HG03280 (cell line): ENCODE measurements around the gene HOXD10.

ENCODE experiments used
- ATAC-seq: cut with Tn5 transposase; IDR thresholded peaks from one replicate; pipeline ENCODE4 v1.9.1; 2021; ENCODE audit warnings: mild to moderate bottlenecking, moderate library complexity; ENCODE audit not compliant: unreplicated experiment

HOXD10 gene

DNA sequence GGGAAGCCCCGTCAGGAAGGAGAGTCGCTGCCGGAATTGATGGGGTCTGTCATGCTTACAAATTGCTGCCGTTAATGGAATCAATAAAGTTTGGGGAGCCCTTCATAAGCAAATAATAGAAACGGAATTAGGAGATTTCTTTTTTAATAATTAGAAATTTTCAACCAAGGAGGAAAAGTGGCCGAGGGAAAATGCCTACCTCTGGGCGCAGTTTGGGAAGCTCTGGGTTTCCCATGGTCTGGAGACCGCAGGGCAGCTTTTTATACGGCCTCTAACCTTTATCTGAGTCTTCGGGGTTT lies 34.1 kb upstream of the HOXD10 start:
- no peak for ATAC-seq

DNA sequence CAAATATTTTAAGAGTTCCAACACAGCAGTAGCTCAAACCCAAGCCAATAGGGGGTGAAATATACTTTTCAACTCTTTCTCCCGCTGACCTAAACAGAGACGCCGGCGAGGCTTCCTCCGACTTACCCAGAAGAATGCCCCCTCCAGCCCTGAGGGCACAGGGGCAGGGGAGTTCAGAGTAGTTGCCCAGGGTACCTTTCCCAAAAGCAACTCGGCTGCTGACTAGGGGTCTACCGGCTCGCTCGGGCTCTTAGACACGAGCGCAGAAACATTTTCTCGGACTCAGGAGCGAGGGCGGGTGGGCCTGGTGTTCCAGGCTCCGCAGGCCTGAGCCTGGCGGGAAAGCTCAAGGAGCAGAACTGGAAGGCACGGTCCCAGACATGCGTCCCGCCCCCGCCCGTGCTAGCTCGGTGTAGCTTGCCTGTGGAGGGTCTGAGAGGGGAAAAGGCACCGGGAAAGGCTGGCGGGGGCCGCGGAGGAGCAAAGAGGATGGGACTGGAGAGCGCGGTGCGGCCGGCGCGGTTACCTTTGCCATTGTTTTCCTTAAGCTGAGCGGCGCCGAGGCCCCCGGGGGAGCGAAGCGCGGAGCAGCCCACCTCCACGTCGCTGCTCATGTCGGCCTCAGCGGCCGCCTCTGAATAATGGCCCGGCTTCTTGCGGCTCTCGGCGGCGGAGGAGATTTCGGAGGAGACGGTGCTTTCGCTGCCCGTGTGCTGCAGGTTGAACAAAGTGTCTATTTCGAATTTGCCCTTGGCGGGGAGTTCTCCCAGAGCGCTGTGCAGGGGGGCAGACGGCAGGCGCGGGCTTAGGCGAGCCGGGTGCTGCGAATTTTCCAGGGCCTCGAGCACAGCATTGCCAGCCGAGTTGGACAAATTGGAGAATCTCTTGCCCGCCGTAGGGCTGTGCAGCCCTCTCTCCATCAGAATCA lies 33.5 kb upstream of the HOXD10 start:
- ATAC-seq, result no peak

DNA sequence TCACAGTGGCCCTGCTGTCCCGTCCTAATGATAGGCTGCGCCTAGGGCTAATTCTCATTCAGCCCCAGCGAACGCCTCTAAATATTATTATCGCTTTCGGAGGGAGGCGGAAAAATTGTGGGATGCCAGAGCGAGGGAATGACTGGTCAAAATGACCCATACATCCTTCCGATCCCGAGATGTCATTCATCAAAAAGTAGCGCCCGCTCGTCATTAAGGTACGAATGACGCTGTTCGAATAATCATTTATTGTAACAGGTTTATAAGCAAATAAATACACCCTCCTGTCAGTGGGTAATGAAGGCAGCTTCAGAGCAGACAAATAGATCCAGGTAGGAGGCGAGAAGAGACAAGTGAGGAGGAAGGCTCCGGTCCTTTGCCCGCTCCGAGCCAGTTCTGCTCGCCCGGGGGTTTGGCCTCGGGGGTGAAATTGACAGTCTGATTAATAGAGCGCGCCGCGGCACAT lies 32.7 kb upstream of the HOXD10 start, which contains the start of gene EVX2:
TSS of gene EVX2 (minus strand) at position 167 of the 466 bp plus-strand sequence. CDS start 186 bp downstream, outside the sequence.
- ATAC-seq, result no peak

DNA sequence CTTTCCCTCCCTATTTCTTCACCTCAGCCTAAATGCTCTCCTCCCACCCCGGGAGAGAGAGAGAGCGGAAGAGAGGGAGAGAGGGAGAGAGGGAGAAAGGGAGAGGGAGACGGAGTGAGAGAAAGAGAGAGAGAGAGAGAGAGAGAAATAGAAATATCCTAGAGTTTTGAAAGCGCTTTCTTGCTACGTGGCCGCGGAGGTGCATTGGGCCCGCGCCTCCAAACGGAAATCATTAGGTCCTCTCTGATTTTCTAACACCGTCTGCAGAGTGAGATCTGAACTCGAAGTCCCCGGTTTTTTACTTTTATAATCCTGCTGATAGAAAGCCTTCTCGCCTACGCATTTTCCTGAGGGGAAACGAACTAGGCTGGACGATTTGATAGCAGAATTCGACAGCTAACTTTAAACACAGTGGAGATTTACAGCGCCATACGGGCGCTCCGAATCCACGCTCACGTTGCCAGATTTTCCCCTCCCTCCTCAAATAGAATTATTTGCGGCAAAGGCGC lies 31.9 kb upstream of the HOXD10 start:
- no peak for ATAC-seq

DNA sequence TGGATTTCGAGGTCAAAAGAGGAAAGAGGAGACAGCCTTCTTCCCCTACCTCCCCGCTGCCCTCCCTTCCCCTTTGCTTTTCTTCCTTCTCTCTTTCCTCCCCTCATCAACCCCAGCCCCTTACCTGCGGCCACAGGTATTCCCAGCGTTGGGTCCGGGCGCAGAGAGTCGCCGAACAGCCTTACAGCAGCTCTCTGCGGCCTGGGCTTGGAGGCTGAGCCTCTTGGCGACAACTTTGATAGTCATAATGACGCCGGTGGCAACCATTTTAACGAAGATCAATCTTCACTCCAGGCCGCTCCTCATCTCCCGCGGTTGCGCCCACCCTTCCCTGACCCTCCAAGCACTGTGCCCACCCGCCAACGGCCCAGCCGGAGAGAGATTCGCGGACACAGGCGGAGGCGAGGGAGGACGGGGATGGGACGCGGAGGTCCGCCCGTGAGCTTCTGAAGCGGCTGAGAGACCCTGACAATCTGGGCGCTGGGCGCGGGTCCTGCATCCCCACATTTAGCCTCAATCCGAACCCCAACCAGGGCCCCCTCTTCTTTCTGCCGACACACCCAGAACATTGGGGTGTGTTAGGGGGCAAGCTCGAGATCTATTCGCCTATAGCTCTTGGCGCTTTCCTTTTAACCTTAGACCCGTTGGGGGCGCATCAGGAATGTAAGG lies 31.3 kb upstream of the HOXD10 start:
- no peak for ATAC-seq

DNA sequence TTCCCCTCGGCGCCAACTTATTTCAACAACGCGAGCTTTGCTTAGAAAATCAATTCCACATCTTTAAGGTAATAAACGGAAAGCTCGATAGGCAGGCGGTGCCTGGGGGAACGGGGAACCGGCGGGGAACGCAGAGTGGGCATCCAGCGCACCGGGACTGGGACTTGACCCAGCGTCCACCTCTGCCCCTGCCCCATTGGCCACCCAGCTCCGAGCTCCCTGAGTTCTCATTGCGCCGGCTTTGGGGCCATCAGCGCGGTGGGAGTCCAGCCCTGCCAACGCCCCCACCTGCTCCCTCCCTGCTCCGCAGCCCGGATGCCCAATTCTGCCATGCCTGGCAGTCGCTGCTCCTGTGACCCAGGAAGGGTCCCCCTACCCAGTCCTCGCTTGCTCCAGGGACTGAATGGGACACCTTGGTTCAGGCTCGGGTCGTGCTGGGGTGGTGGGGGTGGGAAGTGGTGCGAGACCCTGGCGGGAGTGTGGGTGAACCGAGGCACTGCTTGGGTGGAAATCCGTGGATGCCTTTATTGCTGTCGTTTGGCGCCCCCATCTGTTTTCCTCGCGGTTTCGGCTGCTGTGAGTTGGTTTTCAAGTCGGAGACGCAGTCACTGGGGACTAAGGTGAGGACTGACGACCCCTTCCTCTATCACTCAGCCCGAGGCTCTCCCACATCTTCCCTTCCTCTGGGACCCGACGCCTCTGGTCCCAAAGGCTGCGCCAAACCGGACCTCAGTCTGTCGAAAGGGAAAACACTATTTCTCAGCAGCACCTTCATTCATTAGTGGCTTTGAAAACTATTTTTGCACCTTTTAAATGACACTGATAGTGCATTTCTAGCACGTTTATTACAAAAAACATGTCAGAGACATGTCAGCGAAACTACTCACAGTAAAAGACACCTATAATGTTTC lies 30.5 kb upstream of the HOXD10 start:
- no peak for ATAC-seq

DNA sequence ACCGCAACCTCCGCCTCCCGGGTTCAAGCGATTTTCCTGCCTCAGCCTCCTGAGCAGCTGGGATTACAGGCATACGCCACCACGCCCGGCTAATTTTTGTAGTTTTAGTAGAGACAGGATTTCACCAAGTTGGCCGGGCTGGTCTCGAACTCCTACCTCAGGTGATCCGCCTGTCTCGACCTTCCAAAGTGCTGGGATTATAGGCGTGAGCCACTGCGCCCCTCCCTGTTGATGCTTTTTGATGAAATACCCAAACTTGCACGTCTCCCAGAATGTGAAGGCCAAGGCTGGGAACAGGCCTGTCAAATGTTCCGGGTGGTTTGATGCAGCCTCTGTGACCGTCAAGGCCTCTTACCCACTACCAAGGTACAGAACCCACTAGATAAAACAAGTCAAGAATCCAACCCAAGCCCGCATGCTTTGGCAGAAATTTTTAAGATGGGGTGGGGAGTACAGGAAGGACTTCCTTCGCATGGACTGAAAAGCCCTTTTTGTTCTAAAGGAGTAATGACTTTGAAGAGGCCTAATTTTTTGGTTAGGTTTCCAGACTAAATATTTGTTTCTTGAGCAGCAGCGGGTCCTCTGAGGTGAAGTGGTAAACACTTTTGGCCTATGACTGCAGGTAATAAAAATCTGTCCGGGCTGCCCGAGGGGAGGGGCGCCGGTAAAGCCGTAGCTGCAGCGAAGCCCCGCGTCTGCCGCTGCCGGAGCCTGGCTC lies 29.1 kb upstream of the HOXD10 start:
- ATAC-seq, result no peak

DNA sequence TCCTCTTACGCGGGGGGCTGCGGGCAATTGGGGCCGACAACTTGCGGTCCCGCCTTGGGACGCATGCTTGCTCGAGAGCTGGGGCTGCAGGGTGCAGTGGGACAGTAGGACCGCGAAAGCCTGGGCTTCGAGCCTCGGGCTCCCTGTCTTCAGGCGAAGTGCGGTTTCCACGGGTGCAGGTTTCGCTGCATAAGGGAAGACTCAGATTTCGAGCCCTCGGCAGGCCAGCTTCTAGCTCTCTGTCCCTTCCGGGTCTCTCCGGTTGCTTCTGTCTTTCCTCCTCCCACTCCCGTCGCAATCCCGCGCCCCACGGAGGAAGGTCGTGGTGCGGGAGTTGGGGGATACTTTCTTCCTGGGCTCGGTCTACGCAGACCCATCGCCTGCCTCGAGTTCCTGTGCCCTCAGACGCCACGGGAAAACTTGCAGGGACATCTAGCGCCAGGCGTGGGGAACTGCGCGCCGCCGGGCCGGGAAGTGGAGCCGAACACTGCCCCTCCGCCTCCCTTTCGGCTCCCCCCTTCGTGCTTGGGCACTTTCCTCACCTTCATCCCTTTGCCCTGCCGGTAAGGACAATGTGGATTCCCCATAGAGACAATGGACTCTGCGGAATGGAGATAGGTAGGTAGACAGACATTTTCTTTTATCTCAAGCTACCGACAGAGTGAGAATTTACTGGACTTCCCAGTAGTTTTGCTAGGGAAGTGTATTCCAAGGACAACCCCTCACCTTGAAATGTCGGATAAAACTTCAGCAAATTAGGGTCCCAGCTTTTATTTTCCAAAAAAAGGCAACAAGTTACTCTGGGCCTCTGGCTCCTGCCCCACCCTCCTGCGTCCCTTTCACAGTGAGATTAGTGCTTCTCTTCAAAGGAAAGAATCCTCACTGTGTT lies 28.3 kb upstream of the HOXD10 start:
- ATAC-seq, result no peak

DNA sequence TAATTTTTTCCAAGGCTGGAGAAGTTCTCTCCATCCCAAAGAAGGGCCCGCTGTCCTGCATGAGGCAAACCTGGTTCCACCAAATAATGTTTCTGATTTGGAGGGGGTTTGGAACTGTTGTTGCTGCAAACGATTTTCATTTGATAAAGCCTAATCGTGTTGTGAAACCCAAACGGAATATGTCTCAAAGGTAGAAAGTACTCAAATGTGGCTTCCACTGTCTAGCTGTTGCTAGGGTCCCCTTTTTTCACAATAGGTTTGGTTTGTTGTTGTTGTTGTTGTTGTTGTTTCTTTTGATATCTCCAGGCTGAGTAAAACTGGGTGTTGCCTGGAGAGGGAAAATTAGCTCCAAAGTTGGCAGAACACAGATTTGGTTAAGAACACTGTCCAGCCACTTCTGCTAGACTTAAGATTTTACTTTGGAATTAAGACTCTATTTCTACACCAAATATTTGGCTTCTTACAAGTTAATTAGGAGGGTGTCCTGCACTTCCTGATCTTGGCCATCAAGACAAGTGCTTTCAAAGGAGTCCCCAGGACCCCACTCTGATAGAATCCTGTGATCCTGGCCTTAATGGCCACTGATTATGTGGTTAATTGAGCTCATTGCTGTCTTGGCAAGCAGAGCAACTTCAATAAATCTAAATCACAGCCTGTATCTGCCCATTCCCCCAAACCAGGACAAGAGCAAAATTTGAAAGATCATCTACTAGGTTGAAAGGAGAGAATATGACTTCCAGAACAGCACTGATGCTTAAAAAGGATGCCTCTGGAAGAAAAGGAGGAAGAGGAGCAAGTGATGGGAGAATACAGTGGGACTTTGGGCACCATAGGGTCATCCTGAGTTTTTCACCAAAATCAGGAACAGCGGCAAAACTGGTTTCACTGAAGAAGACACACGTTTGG lies 27.4 kb upstream of the HOXD10 start:
- ATAC-seq, result no peak

DNA sequence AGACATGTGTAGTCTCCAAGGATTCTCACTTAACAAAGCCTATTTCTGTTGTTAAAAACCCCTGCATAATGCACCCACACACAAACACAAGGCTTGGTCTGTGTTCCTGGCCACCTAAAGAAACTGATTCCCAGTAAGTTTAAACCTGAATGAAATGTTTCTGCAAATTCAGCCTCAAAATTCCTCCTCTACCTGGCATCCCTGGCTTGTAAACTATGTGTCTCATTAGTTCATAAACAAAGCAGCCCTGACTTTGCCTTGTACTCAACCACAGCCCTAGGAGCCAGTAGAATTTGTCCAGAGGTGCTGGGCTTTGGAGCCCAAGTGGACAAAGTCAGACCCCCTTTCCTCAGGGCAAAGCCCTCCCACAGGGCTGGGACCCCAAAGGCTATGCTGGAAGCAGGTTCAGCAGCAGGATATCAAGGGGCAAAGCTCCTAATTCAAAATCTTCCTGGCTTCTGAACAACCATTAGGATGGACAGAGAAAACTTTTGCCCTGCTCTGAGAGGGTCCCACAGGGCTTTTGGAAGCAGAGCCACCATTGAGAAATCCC lies 26.7 kb upstream of the HOXD10 start:
- ATAC-seq, result no peak

DNA sequence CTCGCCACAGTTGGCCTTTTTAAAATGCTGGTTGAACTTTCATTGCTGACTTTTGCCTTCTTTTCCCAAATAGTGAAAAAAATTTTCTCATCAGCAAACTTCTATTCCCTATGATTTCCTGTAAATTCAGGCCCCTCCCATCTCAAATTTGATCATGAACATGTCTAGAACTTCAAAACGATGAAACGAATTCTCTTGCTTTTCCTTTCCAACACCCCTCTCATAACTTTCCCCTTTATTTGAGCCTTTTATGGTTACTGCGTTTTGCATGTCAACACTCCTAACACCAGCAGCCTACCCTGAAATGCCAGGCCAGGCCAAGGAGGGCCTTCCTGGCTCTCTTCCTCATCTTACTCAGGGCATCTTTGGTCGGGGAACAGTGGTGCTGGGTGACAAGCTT lies 25.7 kb upstream of the HOXD10 start:
- no peak for ATAC-seq

DNA sequence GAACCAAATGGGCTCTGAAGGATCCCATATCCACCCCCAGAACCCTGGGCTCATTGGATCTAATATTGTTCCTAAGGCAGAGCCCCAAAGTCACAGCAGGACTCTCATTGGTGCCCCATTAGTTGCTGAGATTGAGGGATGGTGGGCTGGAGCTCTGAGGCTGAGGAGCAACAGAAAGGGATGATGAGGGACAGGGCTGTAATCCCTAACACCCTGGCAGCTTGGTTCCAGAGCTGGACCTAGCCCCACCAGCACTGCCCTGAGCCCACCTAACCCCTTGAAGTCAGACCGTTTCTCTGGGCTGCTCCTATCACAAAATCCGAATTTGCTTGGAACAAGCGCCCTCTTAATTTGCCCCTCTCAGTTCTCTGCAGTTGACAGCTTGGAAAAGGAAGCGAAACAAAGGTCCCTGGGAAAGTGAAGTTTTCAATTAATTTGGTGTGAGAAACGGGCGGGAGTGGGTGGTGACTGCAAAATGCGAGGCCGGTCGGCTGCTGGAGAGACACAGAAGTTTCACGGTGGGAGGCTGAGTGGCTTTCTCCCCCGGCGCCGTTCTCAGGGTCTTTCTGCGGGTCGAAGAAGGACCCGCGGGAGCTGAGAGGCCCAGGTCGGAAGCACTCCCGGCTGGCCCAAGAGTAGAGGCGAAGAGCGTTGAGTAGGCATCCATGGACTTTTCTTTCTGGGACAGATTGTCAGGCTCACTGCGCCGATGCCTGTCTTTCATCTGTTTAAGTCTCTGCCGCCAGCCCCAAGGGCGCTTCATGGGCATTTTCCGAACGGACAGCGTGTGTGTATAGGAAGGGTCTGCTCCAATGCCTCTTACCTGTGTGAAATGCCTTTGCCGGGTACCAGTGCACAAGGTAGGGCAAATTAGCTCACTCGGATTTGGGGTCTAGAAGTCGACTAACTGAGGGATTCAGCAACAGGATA lies 25.0 kb upstream of the HOXD10 start:
- no peak for ATAC-seq

DNA sequence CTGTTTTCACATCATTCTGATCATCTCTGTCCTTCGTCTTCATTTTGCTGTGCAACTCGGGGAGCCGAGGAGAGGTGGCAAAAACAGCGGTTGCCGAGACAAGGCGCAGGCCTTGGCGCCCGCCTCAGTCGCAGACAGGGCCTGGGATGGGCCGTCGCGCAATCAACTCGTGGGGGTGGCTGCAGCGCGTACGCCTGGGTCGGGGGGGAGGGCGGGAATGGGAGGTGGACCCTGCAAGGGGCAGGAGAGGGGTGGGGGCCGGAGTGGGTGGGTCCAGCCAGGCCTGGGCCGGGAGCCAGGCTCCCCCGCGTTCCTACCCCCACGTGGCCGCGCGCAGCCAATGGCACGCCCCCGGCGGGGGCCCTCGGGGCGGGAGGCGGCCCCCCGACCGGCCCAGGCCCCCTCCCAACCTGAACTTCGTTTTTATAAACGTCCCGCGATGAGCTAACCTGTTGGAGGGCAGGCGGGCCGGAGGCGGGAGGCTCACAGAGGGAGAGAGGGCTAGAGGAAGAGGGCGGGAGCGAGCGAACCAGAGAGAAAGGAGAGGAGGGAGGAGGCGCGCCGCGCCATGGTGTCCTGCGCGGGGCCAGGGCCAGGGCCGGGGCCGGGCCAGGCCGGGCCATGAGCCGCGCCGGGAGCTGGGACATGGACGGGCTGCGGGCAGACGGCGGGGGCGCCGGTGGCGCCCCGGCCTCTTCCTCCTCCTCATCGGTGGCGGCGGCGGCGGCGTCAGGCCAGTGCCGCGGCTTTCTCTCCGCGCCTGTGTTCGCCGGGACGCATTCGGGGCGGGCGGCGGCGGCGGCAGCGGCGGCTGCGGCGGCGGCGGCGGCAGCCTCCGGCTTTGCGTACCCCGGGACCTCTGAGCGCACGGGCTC lies 24.1 kb upstream of the HOXD10 start, which contains the start of gene HOXD13:
TSS of gene HOXD13 (plus strand) at position 452 of the 875 bp plus-strand sequence. CDS start at position 622, 170 bp downstream.
- ATAC-seq, result no peak

DNA sequence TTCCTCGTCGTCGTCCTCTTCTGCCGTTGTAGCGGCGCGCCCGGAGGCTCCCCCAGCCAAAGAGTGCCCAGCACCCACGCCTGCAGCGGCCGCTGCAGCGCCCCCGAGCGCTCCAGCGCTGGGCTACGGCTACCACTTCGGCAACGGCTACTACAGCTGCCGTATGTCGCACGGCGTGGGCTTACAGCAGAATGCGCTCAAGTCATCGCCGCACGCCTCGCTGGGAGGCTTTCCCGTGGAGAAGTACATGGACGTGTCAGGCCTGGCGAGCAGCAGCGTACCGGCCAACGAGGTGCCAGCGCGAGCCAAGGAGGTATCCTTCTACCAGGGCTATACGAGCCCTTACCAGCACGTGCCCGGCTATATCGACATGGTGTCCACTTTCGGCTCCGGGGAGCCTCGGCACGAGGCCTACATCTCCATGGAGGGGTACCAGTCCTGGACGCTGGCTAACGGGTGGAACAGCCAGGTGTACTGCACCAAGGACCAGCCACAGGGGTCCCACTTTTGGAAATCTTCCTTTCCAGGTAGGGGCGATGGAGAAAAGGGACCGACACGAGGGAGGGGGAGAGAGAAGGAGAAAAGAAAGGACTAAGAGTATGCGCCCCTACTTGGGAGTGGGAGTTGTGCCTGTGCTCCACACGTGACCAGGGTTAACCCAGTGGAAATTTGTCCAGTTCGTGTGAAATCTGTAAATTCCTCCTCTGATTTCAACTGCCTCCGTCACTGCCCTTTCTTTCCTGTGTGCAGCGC lies 23.3 kb upstream of the HOXD10 start:
- no peak for ATAC-seq

DNA sequence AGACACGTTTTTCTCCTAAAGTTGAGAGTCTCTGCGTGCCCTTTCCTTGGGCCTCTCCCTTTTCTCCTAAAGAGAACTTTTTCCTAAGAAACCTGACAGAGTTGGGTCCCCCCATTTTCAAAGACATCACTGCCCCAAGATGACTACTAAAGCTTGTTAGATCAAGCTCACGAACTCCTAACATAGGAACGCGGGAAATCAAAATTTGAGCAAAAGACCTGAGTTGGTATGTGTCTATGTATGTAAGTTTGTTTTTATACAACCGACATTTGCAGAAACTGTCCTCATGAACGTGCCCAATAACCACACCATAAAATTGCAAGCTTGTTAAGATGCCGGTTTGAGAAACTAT lies 22.7 kb upstream of the HOXD10 start:
- ATAC-seq, result no peak
